H1 (cell line): ENCODE measurements around the gene CNKSR2. TPM values are rescaled to one million over a fixed set of nuclear protein-coding genes. Genes with fewer than 3 reads are reported as not detected.

Experiments used
- ASH2L ChIP-seq: fragments of 200-600, 300-600 bp; sonication (generic); IDR thresholded peaks from one replicate; pipeline ENCODE4 v1.7.1; 2017; ENCODE audit warnings: low read length
- ATF3 ChIP-seq: IDR thresholded peaks from 2 replicates; pipeline ENCODE4 v1.6.1; 2011; ENCODE audit warnings: low read depth, mild to moderate bottlenecking, low read length; ENCODE audit not compliant: insufficient read depth
- CBX8 ChIP-seq: fragments of 300-800, 300-1000 bp; sonication (generic); IDR thresholded peaks from 2 replicates; pipeline ENCODE4 v1.7.1; 2016; ENCODE audit warnings: low read depth, low read length, borderline replicate concordance
- CREB1 ChIP-seq: IDR thresholded peaks from 2 replicates; pipeline ENCODE4 v1.6.1; 2012; ENCODE audit warnings: inconsistent platforms
- EP300 ChIP-seq, 2 experiments: IDR thresholded peaks; 1 replicate in 1 of 2; 2 replicates in 1 of 2; pipeline ENCODE4 v1.6.1; 2011 to 2012; ENCODE audit warnings: low read depth in 2 of 2, low read length in 2 of 2, mild to moderate bottlenecking in 2 of 2, borderline replicate concordance in 1 of 2, inconsistent platforms in 1 of 2, moderate library complexity in 1 of 2
- JUND ChIP-seq: IDR thresholded peaks from 2 replicates; pipeline ENCODE4 v1.6.1; 2011; ENCODE audit warnings: mild to moderate bottlenecking, improper control_type of control experiment, low read length
- KDM4A ChIP-seq: IDR thresholded peaks from one replicate; pipeline ENCODE4 v1.7.1; 2012; ENCODE audit warnings: low read depth, mild to moderate bottlenecking, moderate library complexity, low read length, inconsistent platforms; ENCODE audit not compliant: severe bottlenecking
- KDM5A ChIP-seq: fragments of 200-600 bp; IDR thresholded peaks from 2 replicates; pipeline ENCODE4 v1.7.1; 2012; ENCODE audit warnings: mild to moderate bottlenecking, low read length, inconsistent platforms, mixed read lengths
- MAX ChIP-seq: IDR thresholded peaks from 2 replicates; pipeline ENCODE4 v1.6.1; 2012; ENCODE audit warnings: inconsistent platforms
- PHF8 ChIP-seq: fragments of 200-600 bp; sonication (generic); conservative IDR thresholded peaks from 2 replicates; pipeline ENCODE4 v1.7.1; 2012; ENCODE audit warnings: low read depth, mild to moderate bottlenecking, inconsistent platforms, low read length, moderate library complexity
- RNF2 ChIP-seq: fragments of 200-900, 300-1000 bp; sonication (generic); IDR thresholded peaks from 2 replicates; pipeline ENCODE4 v1.7.1; 2016; ENCODE audit warnings: borderline replicate concordance, low read depth, mild to moderate bottlenecking, antibody characterized with exemption, low read length; ENCODE audit not compliant: poor library complexity, severe bottlenecking; ENCODE audit errors: missing control alignments
- SIN3A ChIP-seq, 2 experiments: IDR thresholded peaks in 1 of 2; conservative IDR thresholded peaks in 1 of 2; 2 replicates each; pipeline ENCODE4 v1.6.1; 2011 to 2012; ENCODE audit warnings: low read length in 2 of 2, improper control_type of control experiment in 1 of 2, low read depth in 1 of 2, mild to moderate bottlenecking in 1 of 2
- TAF7 ChIP-seq: optimal IDR thresholded peaks from 2 replicates; pipeline ENCODE3; 2011; ENCODE audit warnings: low read depth, mild to moderate bottlenecking, inconsistent platforms, low read length, moderate library complexity, borderline replicate concordance
- ZNF274 ChIP-seq: IDR thresholded peaks from 2 replicates; pipeline ENCODE4 v1.7.0; 2012; ENCODE audit warnings: low read length, borderline replicate concordance; ENCODE audit errors: extremely low read depth
- polyA plus RNA-seq, 7 experiments: library from polyadenylated mRNA; depleted of rRNA in 3 of 7; stranded (reverse) in 5 of 7; unstranded in 2 of 7; fragments of >200 nt in 5 of 7; fragments of 200-250 nt in 2 of 7; gene quantifications; 1 replicate in 5 of 7; 2 replicates in 1 of 7; 4 replicates in 1 of 7; pipeline versions ENCODE4 v1.2.1 to v1.2.3, GENCODE V29; 2011 to 2013; ENCODE audit warnings: missing spikeins in 2 of 7, mixed read lengths in 2 of 7
- total RNA-seq: library from RNA; stranded (reverse); fragmentation: NEBNext Ultra II Directional; extraction: Animal tissue kit (Norgen Biotek cat#: 25700); gene quantifications from 2 replicates; pipeline ENCODE4 v1.2.1, GENCODE V29; 2021
- TF ChIP-seq, protein P1 (sequence below): IDR thresholded peaks from 2 replicates; pipeline ENCODE4 v1.6.1; 2011; ENCODE audit warnings: low read length, improper control_type of control experiment
- TF ChIP-seq, protein P2 (sequence below): IDR thresholded peaks from 2 replicates; pipeline ENCODE4 v1.6.1; 2012; ENCODE audit warnings: low read length, inconsistent platforms

The CNKSR2 gene
- total and polyA plus RNA-seq, 2 of the 8 experiments (the other 6 are each of a cell fraction or from before 2014, with no cell fraction given): 5.5 to 16.3 TPM

- TF ChIP-seq SIN3A (conservative IDR thresholded peaks at IDR 0.05 in 1 of 2, IDR thresholded peaks at IDR 0.05 in 1 of 2; ENCODE audit: low read depth in 1 of 2, low read length in 2 of 2) (no peak), KDM5A (no peak), RNF2 (peak; percentile 32), EP300 (IDR thresholded peaks at IDR 0.05; ENCODE audit: borderline replicate concordance in 1 of 2, low read depth in 2 of 2, low read length in 2 of 2) (no peak), ZNF274 (no peak), CREB1 (peak; percentile 13; the same call in 1 of the 2 replicates), TAF7 (no peak), JUND (no peak), MAX (peak; percentile 98), PHF8 (0 out of 2 replicates have a peak, but pooled peaks have one; percentile 3), CBX8 (no peak), KDM4A (no peak), ASH2L (peak; percentile 34), ATF3 (no peak)
- TF ChIP-seq, protein P1, sequence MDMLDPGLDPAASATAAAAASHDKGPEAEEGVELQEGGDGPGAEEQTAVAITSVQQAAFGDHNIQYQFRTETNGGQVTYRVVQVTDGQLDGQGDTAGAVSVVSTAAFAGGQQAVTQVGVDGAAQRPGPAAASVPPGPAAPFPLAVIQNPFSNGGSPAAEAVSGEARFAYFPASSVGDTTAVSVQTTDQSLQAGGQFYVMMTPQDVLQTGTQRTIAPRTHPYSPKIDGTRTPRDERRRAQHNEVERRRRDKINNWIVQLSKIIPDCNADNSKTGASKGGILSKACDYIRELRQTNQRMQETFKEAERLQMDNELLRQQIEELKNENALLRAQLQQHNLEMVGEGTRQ: no peak
- TF ChIP-seq, protein P2, sequence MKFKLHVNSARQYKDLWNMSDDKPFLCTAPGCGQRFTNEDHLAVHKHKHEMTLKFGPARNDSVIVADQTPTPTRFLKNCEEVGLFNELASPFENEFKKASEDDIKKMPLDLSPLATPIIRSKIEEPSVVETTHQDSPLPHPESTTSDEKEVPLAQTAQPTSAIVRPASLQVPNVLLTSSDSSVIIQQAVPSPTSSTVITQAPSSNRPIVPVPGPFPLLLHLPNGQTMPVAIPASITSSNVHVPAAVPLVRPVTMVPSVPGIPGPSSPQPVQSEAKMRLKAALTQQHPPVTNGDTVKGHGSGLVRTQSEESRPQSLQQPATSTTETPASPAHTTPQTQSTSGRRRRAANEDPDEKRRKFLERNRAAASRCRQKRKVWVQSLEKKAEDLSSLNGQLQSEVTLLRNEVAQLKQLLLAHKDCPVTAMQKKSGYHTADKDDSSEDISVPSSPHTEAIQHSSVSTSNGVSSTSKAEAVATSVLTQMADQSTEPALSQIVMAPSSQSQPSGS: no peak
These were observed at the start of gene CNKSR2 (continued) for GRCh38 chrX:21374163-21374993.
